H1 (cell line): ENCODE results near the gene PI4K2A. TPM values are rescaled to one million over a fixed set of nuclear protein-coding genes. Genes with fewer than 3 reads are reported as not detected.

Experiments used
- CTCF ChIA-PET: fragments of 300-600 bp; sonication (Branson Sonifier 250); formaldehyde crosslinking; loops from one replicate; lab custom pipeline; 2021; ENCODE audit not compliant: partially characterized antibody; lab: Charles Lee
- POLR2A ChIA-PET: fragments of 300-600 bp; sonication (Branson Sonifier 250); formaldehyde crosslinking; loops from one replicate; lab custom pipeline; 2021; ENCODE audit warnings: inconsistent platforms; ENCODE audit not compliant: partially characterized antibody; lab: Charles Lee
- DNase-seq, 2 experiments: peaks; one replicate each; pipeline versions ENCODE4 v3.0.0 to v3.0.0-alpha.2; 2010 to 2022; ENCODE audit warnings: low spot score in 2 of 2, low read depth in 1 of 2, mixed read lengths in 1 of 2
- FAIRE-seq: peaks from 2 replicates; lab custom pipeline; 2011; peaks lifted over from hg19 to GRCh38; lab: Jason Lieb, UNC
- H2AFZ ChIP-seq: 2 replicates; pipeline ENCODE4 v1.8.1; 2012; ENCODE audit warnings: low read length, inconsistent platforms
- H2AK5ac ChIP-seq: 2 replicates; pipeline ENCODE4 v1.6.1; 2013; ENCODE audit warnings: low read depth, low read length
- H2BK120ac ChIP-seq: replicated peaks from 2 replicates; pipeline ENCODE3; 2013; ENCODE audit warnings: low read depth, low read length, inconsistent platforms
- H2BK12ac ChIP-seq: 2 replicates; pipeline ENCODE4 v1.6.1; 2013; ENCODE audit warnings: low read depth, low read length
- H2BK15ac ChIP-seq: 2 replicates; pipeline ENCODE4 v1.6.1; 2013; ENCODE audit warnings: low read length
- H2BK20ac ChIP-seq: 2 replicates; pipeline ENCODE4 v1.6.1; 2013; ENCODE audit warnings: low read length
- H2BK5ac ChIP-seq: 2 replicates; pipeline ENCODE4 v1.6.1; 2013; ENCODE audit warnings: low read depth, low read length
- H3K14ac ChIP-seq: 2 replicates; pipeline ENCODE4 v1.6.1; 2013; ENCODE audit warnings: inconsistent platforms; ENCODE audit not compliant: insufficient read length
- H3K18ac ChIP-seq: 2 replicates; pipeline ENCODE4 v1.6.1; 2013; ENCODE audit warnings: low read length; ENCODE audit errors: extremely low read depth
- H3K23ac ChIP-seq: 2 replicates; pipeline ENCODE4 v1.6.1; 2013; ENCODE audit warnings: inconsistent platforms; ENCODE audit not compliant: insufficient read length
- H3K23me2 ChIP-seq: 2 replicates; pipeline ENCODE4 v1.6.1; 2013; ENCODE audit warnings: low read depth, low read length
- H3K27ac ChIP-seq: 2 replicates; pipeline ENCODE4 v1.6.1; 2011; ENCODE audit warnings: low read depth, low read length, inconsistent platforms
- H3K27me3 ChIP-seq, 4 experiments: replicated peaks in 1 of 4; 1 replicate in 1 of 4; 2 replicates in 3 of 4; pipeline versions ENCODE4 v1.6.1 to v1.8.1; 2011 to 2013; ENCODE audit warnings: low read length in 3 of 4, mild to moderate bottlenecking in 3 of 4, inconsistent platforms in 2 of 4, mixed read lengths in 2 of 4, moderate library complexity in 1 of 4; ENCODE audit not compliant: control insufficient read depth in 3 of 4, insufficient read depth in 3 of 4; ENCODE audit errors: extremely low read depth in 1 of 4
- H3K36me3 ChIP-seq, 4 experiments: 2 replicates each; pipeline versions ENCODE4 v1.6.1 to v1.8.1; 2011 to 2013; ENCODE audit warnings: mild to moderate bottlenecking in 4 of 4, low read length in 3 of 4, moderate library complexity in 2 of 4, control low read depth in 1 of 4, inconsistent platforms in 1 of 4; ENCODE audit not compliant: insufficient read depth in 4 of 4, control insufficient read depth in 2 of 4
- H3K4ac ChIP-seq: replicated peaks from 2 replicates; pipeline ENCODE3; 2013; ENCODE audit warnings: low read length, low read depth, mixed read lengths, inconsistent platforms; ENCODE audit not compliant: insufficient read length
- H3K4me1 ChIP-seq, 4 experiments: replicated peaks in 1 of 4; 1 replicate in 1 of 4; 2 replicates in 3 of 4; pipeline versions ENCODE4 v1.6.1 to v1.8.1; 2011 to 2013; ENCODE audit warnings: low read length in 3 of 4, inconsistent platforms in 2 of 4, mixed read lengths in 1 of 4; ENCODE audit not compliant: insufficient read depth in 4 of 4, control insufficient read depth in 3 of 4
- H3K4me2 ChIP-seq, 2 experiments: 2 replicates each; pipeline versions ENCODE4 v1.6.1 to v1.8.1; 2011 to 2013; ENCODE audit warnings: low read depth in 2 of 2, low read length in 2 of 2, control low read depth in 1 of 2, inconsistent platforms in 1 of 2, mild to moderate bottlenecking in 1 of 2; ENCODE audit not compliant: insufficient read depth in 1 of 2
- H3K4me3 ChIP-seq, 4 experiments: fragments of 200-600, 300-600 bp in 1 of 4; sonication (generic), shearing (Covaris generic), sonication (Bioruptor Twin) in 1 of 4; 2 replicates each; pipeline versions ENCODE4 v1.5.1 to v1.8.1; 2011 to 2016; ENCODE audit warnings: low read length in 4 of 4, low read depth in 3 of 4, control low read depth in 2 of 4, inconsistent platforms in 2 of 4, mild to moderate bottlenecking in 2 of 4, mixed read lengths in 1 of 4, moderate library complexity in 1 of 4; ENCODE audit not compliant: insufficient read depth in 2 of 4; ENCODE audit errors: extremely low read depth in 1 of 4
- H3K56ac ChIP-seq: replicated peaks from 2 replicates; pipeline ENCODE3; 2013; ENCODE audit warnings: low read depth, mild to moderate bottlenecking, mixed read lengths, low read length, inconsistent platforms; ENCODE audit not compliant: insufficient read length
- H3K79me1 ChIP-seq: 2 replicates; pipeline ENCODE4 v1.6.1; 2013; ENCODE audit warnings: low read depth, low read length, control low read depth
- H3K79me2 ChIP-seq, 2 experiments: 2 replicates each; pipeline versions ENCODE4 v1.6.1 to v1.8.1; 2012 to 2013; ENCODE audit warnings: low read length in 2 of 2, mild to moderate bottlenecking in 2 of 2, inconsistent platforms in 1 of 2; ENCODE audit not compliant: insufficient read depth in 2 of 2, control insufficient read depth in 1 of 2
- H3K9ac ChIP-seq, 4 experiments: replicated peaks in 1 of 4; 1 replicate in 1 of 4; 2 replicates in 3 of 4; pipeline versions ENCODE4 v1.6.1 to v1.8.1; 2011 to 2013; ENCODE audit warnings: low read depth in 3 of 4, low read length in 3 of 4, control low read depth in 2 of 4, mild to moderate bottlenecking in 2 of 4, moderate library complexity in 2 of 4, inconsistent platforms in 1 of 4; ENCODE audit errors: extremely low read depth in 1 of 4
- H3K9me3 ChIP-seq, 2 experiments: 2 replicates each; pipeline versions ENCODE4 v1.6.1 to v1.8.1; 2012 to 2013; ENCODE audit warnings: mild to moderate bottlenecking in 2 of 2, moderate library complexity in 2 of 2, control low read depth in 1 of 2, inconsistent platforms in 1 of 2, low read depth in 1 of 2, low read length in 1 of 2, mixed read lengths in 1 of 2; ENCODE audit not compliant: insufficient read depth in 2 of 2
- H4K20me1 ChIP-seq, 2 experiments: replicated peaks in 1 of 2; 2 replicates each; pipeline versions ENCODE3 to v1.8.1; 2011 to 2013; ENCODE audit warnings: inconsistent platforms in 2 of 2, low read length in 2 of 2, mild to moderate bottlenecking in 1 of 2; ENCODE audit not compliant: insufficient read depth in 2 of 2, control insufficient read depth in 1 of 2
- H4K5ac ChIP-seq: 2 replicates; pipeline ENCODE4 v1.6.1; 2013; ENCODE audit warnings: low read length, low read depth, mixed read lengths, inconsistent platforms; ENCODE audit not compliant: insufficient read length
- H4K8ac ChIP-seq: 2 replicates; pipeline ENCODE4 v1.8.0; 2013; ENCODE audit warnings: mild to moderate bottlenecking, moderate library complexity, low read length, inconsistent platforms; ENCODE audit not compliant: insufficient read depth; ENCODE audit errors: extremely low read depth
- H4K91ac ChIP-seq: replicated peaks from 2 replicates; pipeline ENCODE3; 2013; ENCODE audit warnings: low read length, mixed read lengths, inconsistent platforms; ENCODE audit not compliant: insufficient read length
- ASH2L ChIP-seq: fragments of 200-600, 300-600 bp; sonication (generic); IDR thresholded peaks from one replicate; pipeline ENCODE4 v1.7.1; 2017; ENCODE audit warnings: low read length
- FOSL1 ChIP-seq: IDR thresholded peaks from 2 replicates; pipeline ENCODE4 v1.6.1; 2011; ENCODE audit warnings: mild to moderate bottlenecking, low read depth, low read length, moderate library complexity; ENCODE audit not compliant: insufficient read depth
- KDM1A ChIP-seq: fragments of 200-600, 300-600 bp; sonication (generic); IDR thresholded peaks from 2 replicates; pipeline ENCODE4 v1.7.1; 2016; ENCODE audit warnings: mild to moderate bottlenecking, low read length, borderline replicate concordance
- POU5F1 ChIP-seq: IDR thresholded peaks from 2 replicates; pipeline ENCODE4 v1.6.1; 2011; ENCODE audit warnings: low read depth, mild to moderate bottlenecking, low read length, moderate library complexity
- SIX5 ChIP-seq: IDR thresholded peaks from 2 replicates; pipeline ENCODE4 v1.6.1; 2011; ENCODE audit warnings: mild to moderate bottlenecking, low read depth, low read length
- SP1 ChIP-seq: IDR thresholded peaks from 2 replicates; pipeline ENCODE4 v1.6.1; 2011; ENCODE audit warnings: low read depth, low read length
- SUZ12 ChIP-seq: fragments of 200-600 bp; sonication (generic); IDR thresholded peaks from 2 replicates; pipeline ENCODE4 v1.6.1; 2012; ENCODE audit warnings: mild to moderate bottlenecking, inconsistent platforms, low read length, moderate library complexity, mixed read lengths
- TAF1 ChIP-seq: IDR thresholded peaks from 2 replicates; pipeline ENCODE4 v1.6.1; 2011; ENCODE audit warnings: mild to moderate bottlenecking, low read depth, low read length
- YY1 ChIP-seq: IDR thresholded peaks from 2 replicates; pipeline ENCODE4 v1.6.1; 2011; ENCODE audit warnings: low read depth, mild to moderate bottlenecking, low read length
- WGBS, 2 experiments: shearing (Covaris generic) in 1 of 2; methylation state at CpG; one replicate each; pipeline versions ENCODE4 v1.1.6 to v1.1.7; 2013 to 2015; ENCODE audit warnings: low lambda C conversion rate in 2 of 2, mixed read lengths in 2 of 2, inconsistent platforms in 1 of 2, low coverage in 1 of 2, missing lambda C conversion rate in 1 of 2; ENCODE audit not compliant: insufficient replicate concordance in 2 of 2, insufficient coverage in 1 of 2, insufficient read length in 1 of 2; ENCODE audit errors: extremely low coverage in 1 of 2, missing lambda C conversion rate in 1 of 2; 5-methylcytosine and 5-hydroxymethylcytosine counted together
- polyA plus RNA-seq, 7 experiments: library from polyadenylated mRNA; depleted of rRNA in 3 of 7; stranded (reverse) in 5 of 7; unstranded in 2 of 7; fragments of >200 nt in 5 of 7; fragments of 200-250 nt in 2 of 7; gene quantifications; 1 replicate in 5 of 7; 2 replicates in 1 of 7; 4 replicates in 1 of 7; pipeline versions ENCODE4 v1.2.1 to v1.2.3, GENCODE V29; 2011 to 2013; ENCODE audit warnings: missing spikeins in 2 of 7, mixed read lengths in 2 of 7
- total RNA-seq: library from RNA; stranded (reverse); fragmentation: NEBNext Ultra II Directional; extraction: Animal tissue kit (Norgen Biotek cat#: 25700); gene quantifications from 2 replicates; pipeline ENCODE4 v1.2.1, GENCODE V29; 2021

Gene PI4K2A
- total and polyA plus RNA-seq, 2 of the 8 experiments (the other 6 are each of a cell fraction or from before 2014, with no cell fraction given): 20.7 to 21.9 TPM

DNA sequence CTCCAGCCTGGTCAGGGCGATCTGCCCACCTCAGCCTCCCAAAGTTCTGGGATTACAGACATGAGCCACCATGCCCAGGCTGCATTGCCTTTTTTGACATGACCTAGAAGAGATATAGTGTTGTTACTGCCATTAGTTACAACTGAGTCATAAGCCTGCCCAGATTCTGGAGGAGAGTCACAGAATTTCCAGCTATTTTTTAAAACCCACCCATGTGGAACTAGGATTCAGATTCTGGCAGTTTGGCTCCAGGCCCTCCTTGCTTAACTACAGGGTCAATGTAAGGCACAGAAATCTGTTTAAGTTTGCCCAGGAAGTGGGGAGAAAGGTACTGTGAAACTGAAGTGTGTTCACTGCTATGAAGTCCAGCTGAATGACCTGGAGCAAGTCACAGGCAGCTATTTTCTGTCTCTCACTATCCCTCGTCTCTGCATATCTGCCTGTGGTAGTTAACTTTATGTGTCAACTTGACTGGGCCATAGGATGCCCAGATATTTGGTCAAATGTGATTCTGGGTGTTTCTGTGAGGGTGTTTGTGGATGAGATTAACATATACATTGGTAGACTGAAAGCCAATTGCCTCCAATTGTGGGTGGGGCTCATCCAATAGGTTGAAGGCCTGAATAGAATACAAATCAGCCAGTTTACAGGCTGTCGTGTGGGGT lies 64.7 kb downstream of the PI4K2A start:
- Histone ChIP-seq H3K9me3 (no peaks in the 10 kb centered on the region), H3K36me3 (no peaks in the 10 kb centered on the region), H3K27ac (no peak overlapping the region), H3K23me2 (no peaks in the 10 kb centered on the region), H3K9ac (no peak overlapping the region), H3K27me3 (no peaks in the 10 kb centered on the region), H2BK120ac (no peak overlapping the region), H3K18ac (no peak overlapping the region), H4K5ac (no peak overlapping the region), H4K91ac (no peak overlapping the region), H3K23ac (no peak overlapping the region), H3K56ac (no peak overlapping the region), H4K20me1 (no peaks in the 10 kb centered on the region), H4K8ac (no peak overlapping the region), H3K4me2 (no peak overlapping the region), H2BK15ac (no peak overlapping the region), H3K4me1 (peaks cover 0 to 4% (median under 1%) of the 10 kb centered on the region in 4 experiments; a peak in 4 of 7 replicates), H2BK12ac (no peak overlapping the region), H2AK5ac (no peak overlapping the region), H2BK20ac (no peak overlapping the region), H3K4ac (no peak overlapping the region), H2AFZ (no peak overlapping the region), H3K79me2 (no peaks in the 10 kb centered on the region), H2BK5ac (no peak overlapping the region), H3K79me1 (no peaks in the 10 kb centered on the region), H3K4me3 (no peak overlapping the region), H3K14ac (no peak overlapping the region)
- FAIRE-seq (no peak), DNase-seq (no peak)
- ChIA-PET POLR2A (interaction anchor here (1.0 to 1.7 kb wide), 4 partner anchors 9 to 27 kb away, joined by 5 to 7 read pairs (median 6); partner anchors contain the start of genes AVPI1 and MARVELD1), CTCF (interaction anchor here (0.6 to 20.9 kb wide), 12 partner anchors 8 to 343 kb away, joined by 3 to 773 read pairs (median 25); partner anchors contain the start of genes AVPI1, MARVELD1 and ZFYVE27)
- WGBS, 2 experiments: 73% methylated on average over 3 of the region's 3 CpGs; no CpG with 5 or more reads in 1 of the 2 experiments
- TF ChIP-seq SIX5 (no peak), ASH2L (no peak), KDM1A (no peak), TAF1 (no peak), POU5F1 (no peak), FOSL1 (no peak), YY1 (no peak), SP1 (no peak), SUZ12 (no peak)
